Right atrium auricular region (tissue), 2 donors: ENCODE data around the gene TMEM219. TPM values are rescaled to one million over a fixed set of nuclear protein-coding genes. Genes with fewer than 3 reads are reported as not detected.

Experiments
- DNase-seq: peaks from one replicate; pipeline ENCODE4 v3.0.0-alpha.2; 2019; ENCODE audit warnings: low spot score
- H3K27ac ChIP-seq, 2 donors: fragments of 200-600 bp; sonication (generic); 1 replicate in 1 of 2; 2 replicates in 1 of 2; pipeline ENCODE4 v1.5.1; 2016 to 2019
- H3K27me3 ChIP-seq, 2 donors: fragments of 200-600 bp; sonication (generic); one replicate each; pipeline versions ENCODE4 v1.5.1 to v1.6.0; 2017 to 2019
- H3K36me3 ChIP-seq: fragments of 200-600 bp; sonication (generic); one replicate; pipeline ENCODE4 v1.5.1; 2016
- H3K4me1 ChIP-seq, 2 donors: fragments of 200-600 bp; sonication (generic); one replicate each; pipeline versions ENCODE4 v1.5.1 to v1.6.0; 2017 to 2019
- H3K4me3 ChIP-seq, 2 donors: fragments of 200-600 bp; sonication (generic); 1 replicate in 1 of 2; 2 replicates in 1 of 2; pipeline ENCODE4 v1.5.1; 2017 to 2019; ENCODE audit warnings: mild to moderate bottlenecking in 1 of 2, moderate library complexity in 1 of 2
- H3K9me3 ChIP-seq, 2 donors: fragments of 200-600 bp; sonication (generic); one replicate each; pipeline ENCODE4 v1.5.1; 2019
- total RNA-seq, 2 donors: library from RNA; depleted of rRNA; stranded (reverse); fragments of >200 nt; gene quantifications; one replicate each; pipeline ENCODE4 v1.1.0, GENCODE V29; 2016
- TF ChIP-seq, protein P1 (sequence below), 2 donors: fragments of 200-600 bp; sonication (generic); IDR thresholded peaks; one replicate each; pipeline ENCODE4 v1.5.1; 2019; ENCODE audit warnings: antibody characterized with exemption in 2 of 2

Gene TMEM219
- total RNA-seq, 2 donors from 2014 or later = 100 to 107 TPM

DNA sequence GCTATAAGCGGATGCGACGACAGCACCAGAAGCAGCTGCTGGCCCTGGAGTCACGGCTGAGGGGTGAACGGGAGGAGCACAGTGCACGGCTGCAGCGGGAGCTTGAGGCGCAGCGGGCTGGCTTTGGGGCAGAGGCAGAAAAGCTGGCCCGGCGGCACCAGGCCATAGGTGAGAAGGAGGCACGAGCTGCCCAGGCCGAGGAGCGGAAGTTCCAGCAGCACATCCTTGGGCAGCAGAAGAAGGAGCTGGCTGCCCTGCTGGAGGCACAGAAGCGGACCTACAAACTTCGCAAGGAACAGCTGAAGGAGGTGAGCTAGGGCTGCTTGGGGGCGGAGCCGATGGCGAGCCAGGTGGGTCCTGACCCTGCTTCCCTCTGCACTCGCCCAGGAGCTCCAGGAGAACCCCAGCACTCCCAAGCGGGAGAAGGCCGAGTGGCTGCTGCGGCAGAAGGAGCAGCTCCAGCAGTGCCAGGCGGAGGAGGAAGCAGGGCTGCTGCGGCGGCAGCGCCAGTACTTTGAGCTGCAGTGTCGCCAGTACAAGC lies 23.5 kb downstream of the TMEM219 start:
- no peaks in the 10 kb centered on the region for H3K4me1 ChIP-seq
- DNase-seq = no peak
- no peak overlapping the region for H3K4me3 ChIP-seq
- peaks cover 95% of the 10 kb centered on the region for H3K36me3 ChIP-seq
- H3K9me3 ChIP-seq = no peaks in the 10 kb centered on the region
- TF ChIP-seq, protein P1, sequence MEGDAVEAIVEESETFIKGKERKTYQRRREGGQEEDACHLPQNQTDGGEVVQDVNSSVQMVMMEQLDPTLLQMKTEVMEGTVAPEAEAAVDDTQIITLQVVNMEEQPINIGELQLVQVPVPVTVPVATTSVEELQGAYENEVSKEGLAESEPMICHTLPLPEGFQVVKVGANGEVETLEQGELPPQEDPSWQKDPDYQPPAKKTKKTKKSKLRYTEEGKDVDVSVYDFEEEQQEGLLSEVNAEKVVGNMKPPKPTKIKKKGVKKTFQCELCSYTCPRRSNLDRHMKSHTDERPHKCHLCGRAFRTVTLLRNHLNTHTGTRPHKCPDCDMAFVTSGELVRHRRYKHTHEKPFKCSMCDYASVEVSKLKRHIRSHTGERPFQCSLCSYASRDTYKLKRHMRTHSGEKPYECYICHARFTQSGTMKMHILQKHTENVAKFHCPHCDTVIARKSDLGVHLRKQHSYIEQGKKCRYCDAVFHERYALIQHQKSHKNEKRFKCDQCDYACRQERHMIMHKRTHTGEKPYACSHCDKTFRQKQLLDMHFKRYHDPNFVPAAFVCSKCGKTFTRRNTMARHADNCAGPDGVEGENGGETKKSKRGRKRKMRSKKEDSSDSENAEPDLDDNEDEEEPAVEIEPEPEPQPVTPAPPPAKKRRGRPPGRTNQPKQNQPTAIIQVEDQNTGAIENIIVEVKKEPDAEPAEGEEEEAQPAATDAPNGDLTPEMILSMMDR (IDR thresholded peaks at IDR 0.05) = no peak
- H3K27me3 ChIP-seq = no peaks in the 10 kb centered on the region
- no peak overlapping the region for H3K27ac ChIP-seq

GRCh38 chr16:29986231-29986630 lies 24.4 kb downstream of the TMEM219 start:
- H3K4me3 ChIP-seq = no peak overlapping the region
- DNase-seq = no peak
- no peak overlapping the region for H3K27ac ChIP-seq
- TF ChIP-seq, protein P1 (IDR thresholded peaks at IDR 0.05) = no peak
- no peaks in the 10 kb centered on the region for H3K4me1 ChIP-seq
- H3K36me3 ChIP-seq = peaks cover 95% of the 10 kb centered on the region
- no peaks in the 10 kb centered on the region for H3K9me3 ChIP-seq
- H3K27me3 ChIP-seq = no peaks in the 10 kb centered on the region

DNA sequence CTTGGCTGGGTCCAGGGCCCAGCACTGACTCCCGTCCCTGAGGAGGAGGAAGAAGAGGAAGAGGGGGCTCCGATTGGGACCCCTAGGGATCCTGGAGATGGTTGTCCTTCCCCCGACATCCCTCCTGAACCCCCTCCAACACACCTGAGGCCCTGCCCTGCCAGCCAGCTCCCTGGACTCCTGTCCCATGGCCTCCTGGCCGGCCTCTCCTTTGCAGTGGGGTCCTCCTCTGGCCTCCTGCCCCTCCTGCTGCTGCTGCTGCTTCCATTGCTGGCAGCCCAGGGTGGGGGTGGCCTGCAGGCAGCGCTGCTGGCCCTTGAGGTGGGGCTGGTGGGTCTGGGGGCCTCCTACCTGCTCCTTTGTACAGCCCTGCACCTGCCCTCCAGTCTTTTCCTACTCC lies 25.1 kb downstream of the TMEM219 start:
- no peak overlapping the region for H3K27ac ChIP-seq
- TF ChIP-seq, protein P1 (IDR thresholded peaks at IDR 0.05) = no peak
- DNase-seq = no peak
- no peaks in the 10 kb centered on the region for H3K9me3 ChIP-seq
- H3K36me3 ChIP-seq = peaks cover 95% of the 10 kb centered on the region
- no peaks in the 10 kb centered on the region for H3K4me1 ChIP-seq
- H3K27me3 ChIP-seq = no peaks in the 10 kb centered on the region
- no peak overlapping the region for H3K4me3 ChIP-seq

GRCh38 chr16:29987371-29988085 lies 25.6 kb downstream of the TMEM219 start:
- no peak overlapping the region for H3K27ac ChIP-seq
- H3K4me1 ChIP-seq = peaks cover 0 to 3% of the 10 kb centered on the region in 2 donors
- H3K27me3 ChIP-seq = no peaks in the 10 kb centered on the region
- TF ChIP-seq, protein P1 (IDR thresholded peaks at IDR 0.05) = no peak
- H3K9me3 ChIP-seq = no peaks in the 10 kb centered on the region
- no peak for DNase-seq
- no peak overlapping the region for H3K4me3 ChIP-seq
- peaks cover 92% of the 10 kb centered on the region for H3K36me3 ChIP-seq

- TF ChIP-seq, protein P1 (IDR thresholded peaks at IDR 0.05) = no peak
- DNase-seq = no peak
- no peak overlapping the region for H3K4me3 ChIP-seq
- peaks cover 92% of the 10 kb centered on the region for H3K36me3 ChIP-seq
- H3K9me3 ChIP-seq = no peaks in the 10 kb centered on the region
- H3K27me3 ChIP-seq = no peaks in the 10 kb centered on the region
- peaks cover 0 to 3% of the 10 kb centered on the region in 2 donors for H3K4me1 ChIP-seq
- no peak overlapping the region for H3K27ac ChIP-seq
Observed at GRCh38 chr16:29988346-29989075, 26.6 kb downstream of the TMEM219 start.
